ENCODE data around the gene CFAP54.

CFAP54 gene

GRCh38 chr12:96824838-96825236, 335.5 kb downstream of the CFAP54 start:
- DNase-seq (ENCODE audit: low read depth): no peak

- no peak for DNase-seq (ENCODE audit: low read depth)
Measured at GRCh38 chr12:96828169-96828789, 338.9 kb downstream of the CFAP54 start.

- DNase-seq (ENCODE audit: low read depth): no peak
Measured at GRCh38 chr12:96829354-96829753, 340.0 kb downstream of the CFAP54 start.

GRCh38 chr12:96831346-96831745, 342.0 kb downstream of the CFAP54 start:
- DNase-seq (ENCODE audit: low read depth): no peak

GRCh38 chr12:96846293-96846692, 356.9 kb downstream of the CFAP54 start:
- DNase-seq (ENCODE audit: low read depth): peak; percentile 8

- DNase-seq (ENCODE audit: low read depth): no peak
Measured at GRCh38 chr12:96850676-96851075, 361.3 kb downstream of the CFAP54 start.

- DNase-seq (ENCODE audit: low read depth): no peak
Measured at GRCh38 chr12:96858162-96858561, 368.8 kb downstream of the CFAP54 start.

GRCh38 chr12:96861656-96862055, 372.3 kb downstream of the CFAP54 start:
- DNase-seq (ENCODE audit: low read depth): no peak

GRCh38 chr12:96862326-96862725, 372.9 kb downstream of the CFAP54 start:
- DNase-seq (ENCODE audit: low read depth): no peak

GRCh38 chr12:96864335-96864734, 375.0 kb downstream of the CFAP54 start:
- no peak for DNase-seq (ENCODE audit: low read depth)

GRCh38 chr12:96866801-96867590, 377.6 kb downstream of the CFAP54 start:
- no peak for DNase-seq (ENCODE audit: low read depth)

GRCh38 chr12:96870946-96871345, 381.6 kb downstream of the CFAP54 start:
- DNase-seq (ENCODE audit: low read depth): no peak

GRCh38 chr12:96872961-96873360, 383.6 kb downstream of the CFAP54 start:
- DNase-seq (ENCODE audit: low read depth): no peak

- DNase-seq (ENCODE audit: low read depth): no peak
Measured at GRCh38 chr12:96874211-96874610, 384.8 kb downstream of the CFAP54 start.

- DNase-seq (ENCODE audit: low read depth): no peak
Measured at GRCh38 chr12:96876966-96877365, 387.6 kb downstream of the CFAP54 start.

- DNase-seq (ENCODE audit: low read depth): peak; percentile 77
Measured at GRCh38 chr12:96878704-96879103, 389.3 kb downstream of the CFAP54 start.

GRCh38 chr12:96879301-96879700, 389.9 kb downstream of the CFAP54 start:
- no peak for DNase-seq (ENCODE audit: low read depth)

GRCh38 chr12:96880220-96880619, 390.8 kb downstream of the CFAP54 start:
- DNase-seq (ENCODE audit: low read depth): peak; percentile 47

- DNase-seq (ENCODE audit: low read depth): no peak
Measured at GRCh38 chr12:96881608-96882007, 392.2 kb downstream of the CFAP54 start.

- DNase-seq (ENCODE audit: low read depth): peak; percentile 85
Measured at GRCh38 chr12:96882862-96883261, 393.5 kb downstream of the CFAP54 start.

- DNase-seq (ENCODE audit: low read depth): peak; percentile 58
Measured at GRCh38 chr12:96883571-96883970, 394.2 kb downstream of the CFAP54 start.

GRCh38 chr12:96886998-96887677, 397.8 kb downstream of the CFAP54 start:
- DNase-seq (ENCODE audit: low read depth): no peak

Data from iris pigment epithelial cell (primary cell).